HG03520 (cell line): ENCODE measurements around the gene PRDM12.

Experiments
- ATAC-seq: cut with Tn5 transposase; IDR thresholded peaks from one replicate; pipeline ENCODE4 v1.9.1; 2021; ENCODE audit warnings: mild to moderate bottlenecking, moderate library complexity; ENCODE audit not compliant: unreplicated experiment

Gene PRDM12

DNA sequence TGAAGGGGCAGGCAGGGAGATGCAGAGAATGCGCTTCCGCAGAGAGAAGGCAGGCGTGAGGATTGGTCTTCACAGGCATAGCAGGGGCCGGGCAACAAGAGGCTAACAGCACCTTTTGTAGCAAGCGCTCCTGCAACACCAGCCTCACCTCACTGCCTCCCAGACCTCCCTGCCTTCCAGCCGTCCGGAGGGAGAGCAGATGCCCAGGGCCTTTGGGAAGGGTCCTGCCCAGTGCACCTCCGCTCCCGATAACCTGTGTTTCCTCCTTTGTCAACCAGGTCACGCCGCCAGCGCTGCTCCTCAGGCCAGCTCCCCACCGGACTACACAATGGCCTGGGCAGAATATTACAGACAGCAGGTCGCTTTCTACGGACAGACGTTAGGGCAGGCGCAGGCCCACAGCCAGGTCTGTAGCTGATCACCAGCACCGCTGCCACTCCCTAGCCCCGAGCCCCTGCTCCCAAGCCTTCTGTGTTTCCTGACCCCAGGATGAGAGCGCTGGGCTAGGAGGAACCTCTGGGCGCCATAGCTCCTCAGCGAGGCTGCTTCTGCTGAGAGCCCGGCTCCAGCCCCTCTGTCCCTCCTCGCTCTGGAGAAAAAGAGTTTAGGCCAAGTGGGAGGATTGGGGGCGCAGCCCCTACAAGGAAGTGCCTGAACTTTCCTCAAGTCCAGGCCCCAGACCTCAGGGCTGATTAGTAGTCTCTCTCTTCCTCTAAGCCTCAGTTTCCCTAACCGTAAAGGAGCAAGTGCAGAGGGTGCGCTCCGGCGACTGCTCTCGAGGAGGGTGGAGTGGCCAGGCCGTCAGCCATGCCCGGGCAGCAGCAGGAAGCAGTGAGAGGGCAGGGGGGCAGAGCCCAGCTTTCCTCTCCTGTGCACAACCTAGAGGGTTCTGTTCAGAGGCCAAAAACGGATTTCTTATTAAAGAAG is 28.4 kb upstream of the PRDM12 start:
- no peak for ATAC-seq

DNA sequence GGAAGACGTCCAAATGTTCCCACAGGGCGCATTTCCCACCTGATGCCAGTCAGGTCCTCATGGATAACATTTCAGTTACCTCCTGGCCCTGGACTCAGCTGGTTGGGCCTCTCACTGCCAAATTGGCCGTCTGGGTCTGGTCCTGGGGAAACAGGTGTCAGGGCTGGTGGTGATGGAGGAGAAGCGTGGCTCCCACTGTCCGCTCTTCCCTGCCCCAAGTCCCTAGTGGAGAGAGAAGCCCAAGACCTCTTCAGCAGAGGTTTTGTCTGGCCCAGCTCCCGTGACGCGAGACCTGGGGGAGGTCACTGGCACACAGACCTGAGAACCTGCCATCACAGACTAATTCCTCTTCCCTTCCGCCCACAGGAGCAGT is 27.8 kb upstream of the PRDM12 start:
- ATAC-seq: no peak

DNA sequence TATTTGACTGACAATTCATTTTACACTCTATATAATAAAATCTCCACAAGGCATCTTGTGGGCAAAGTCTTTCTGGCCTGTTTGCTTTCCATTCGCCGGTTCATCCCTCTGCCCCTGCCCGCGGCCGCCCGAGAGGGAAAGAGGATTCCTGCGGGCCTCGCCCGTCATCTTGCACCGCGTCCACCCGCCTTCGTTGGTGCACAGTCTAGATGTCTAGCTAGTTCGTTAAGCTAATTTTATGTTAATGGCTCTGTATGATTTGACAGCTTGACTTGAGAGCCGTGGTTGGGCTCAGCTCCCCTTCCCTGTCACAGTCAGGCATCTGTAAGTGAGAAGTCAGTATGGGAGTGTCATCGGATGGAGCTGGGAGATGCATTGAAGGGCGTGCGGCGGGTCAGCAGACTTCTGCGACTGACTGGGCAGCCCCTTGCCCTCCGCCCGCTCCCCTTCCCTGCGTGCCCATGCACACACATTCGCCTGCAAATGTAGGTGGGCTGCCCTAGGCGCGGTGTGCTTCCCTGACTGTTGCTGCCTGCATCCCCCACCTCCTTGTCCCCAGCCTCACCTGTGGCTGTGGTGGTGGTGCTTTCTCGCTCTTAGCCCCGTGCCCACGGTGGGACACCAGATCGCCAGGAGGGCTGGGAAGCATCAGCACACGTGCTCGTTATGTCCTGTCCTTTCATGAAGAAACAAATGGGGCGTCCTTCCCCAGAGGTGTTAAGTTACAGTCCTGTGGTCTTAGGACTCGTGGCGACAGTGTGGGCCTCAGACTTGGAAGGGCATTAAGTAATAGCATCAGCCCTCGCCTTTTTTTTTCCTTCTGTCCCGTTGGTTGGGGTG is 25.9 kb upstream of the PRDM12 start:
- no peak for ATAC-seq

DNA sequence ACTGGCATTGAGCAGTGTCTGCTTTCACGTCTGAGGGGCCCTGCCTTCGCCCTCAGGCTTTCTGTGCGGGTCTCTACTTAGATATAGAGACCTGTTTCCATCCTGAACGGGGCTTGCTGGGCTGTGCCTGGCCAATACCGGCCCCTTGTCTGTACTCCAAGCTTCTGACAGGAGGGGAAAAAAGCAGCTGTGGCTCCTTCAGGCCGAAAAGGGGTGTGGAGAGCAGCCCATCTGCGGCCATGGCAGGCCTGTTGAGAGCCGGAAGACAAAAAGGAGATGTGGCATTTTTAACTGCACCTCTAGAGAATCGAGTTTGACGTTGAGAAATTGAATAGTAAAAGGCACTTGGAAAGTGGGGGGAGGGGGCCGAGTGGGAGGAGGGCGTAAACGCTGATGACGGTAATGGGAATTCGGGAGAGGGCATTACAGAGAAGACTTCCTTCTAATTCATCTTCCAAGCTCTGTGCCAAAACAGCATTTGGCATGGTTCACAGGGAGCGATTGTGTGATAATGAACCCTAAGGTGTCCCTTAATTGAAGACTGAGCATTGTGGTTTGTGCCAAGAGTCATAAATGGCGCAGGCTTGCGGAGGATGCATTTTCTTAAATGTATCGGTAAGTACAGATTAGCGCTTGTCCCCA is 25.1 kb upstream of the PRDM12 start:
- no peak for ATAC-seq

DNA sequence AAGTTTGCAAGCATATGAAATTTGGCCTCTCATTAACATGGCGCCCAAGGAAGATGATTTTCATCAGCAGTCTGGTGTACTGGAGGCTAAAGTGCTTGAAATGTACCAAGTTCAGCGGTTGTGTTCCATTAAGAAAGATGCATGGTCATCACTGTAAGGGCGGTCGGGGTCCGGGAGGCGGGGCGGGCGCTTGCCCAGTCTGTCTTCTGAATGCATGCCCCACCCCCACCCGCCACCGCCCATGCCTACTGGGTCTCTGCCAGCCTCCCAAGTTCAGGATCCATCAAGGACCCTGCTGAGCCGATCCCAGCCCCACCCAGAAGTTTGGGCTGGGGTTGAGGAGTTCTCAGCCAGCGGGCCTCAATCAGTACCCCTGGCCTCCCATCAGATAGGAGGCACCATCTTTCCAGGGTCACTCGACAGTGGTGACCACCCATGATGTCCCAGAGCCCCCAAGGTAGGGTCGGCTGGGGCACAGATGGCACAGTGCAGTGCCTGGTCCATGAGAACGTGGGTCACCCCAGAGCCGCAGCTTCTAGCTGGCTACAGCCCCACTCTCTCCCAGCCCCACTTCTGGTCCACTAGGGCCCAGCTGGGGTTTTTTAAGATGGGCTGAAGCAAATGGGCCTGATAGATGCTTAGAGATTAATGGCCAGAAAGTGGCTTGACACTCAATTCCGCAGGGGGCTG is 24.4 kb upstream of the PRDM12 start:
- ATAC-seq: no peak

DNA sequence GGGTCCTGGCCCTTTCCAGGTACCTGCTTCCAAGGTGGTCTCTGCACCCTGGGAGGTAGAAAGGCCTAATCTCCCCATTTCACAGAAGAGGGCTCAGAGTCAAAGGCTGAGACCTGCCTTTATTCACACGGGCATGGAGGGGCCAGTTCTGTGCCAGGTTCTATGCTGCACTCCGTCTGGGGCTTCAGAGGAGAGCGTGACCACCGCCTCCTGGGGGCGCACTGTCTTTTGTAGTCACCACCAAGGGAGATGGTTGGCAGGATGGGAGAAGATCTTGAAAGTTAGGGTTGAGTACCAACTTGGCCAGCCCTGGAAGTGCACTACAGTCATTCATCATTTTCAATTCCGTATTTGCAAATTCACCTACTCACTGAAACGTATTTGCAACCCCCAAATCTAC is 23.7 kb upstream of the PRDM12 start:
- ATAC-seq: no peak

DNA sequence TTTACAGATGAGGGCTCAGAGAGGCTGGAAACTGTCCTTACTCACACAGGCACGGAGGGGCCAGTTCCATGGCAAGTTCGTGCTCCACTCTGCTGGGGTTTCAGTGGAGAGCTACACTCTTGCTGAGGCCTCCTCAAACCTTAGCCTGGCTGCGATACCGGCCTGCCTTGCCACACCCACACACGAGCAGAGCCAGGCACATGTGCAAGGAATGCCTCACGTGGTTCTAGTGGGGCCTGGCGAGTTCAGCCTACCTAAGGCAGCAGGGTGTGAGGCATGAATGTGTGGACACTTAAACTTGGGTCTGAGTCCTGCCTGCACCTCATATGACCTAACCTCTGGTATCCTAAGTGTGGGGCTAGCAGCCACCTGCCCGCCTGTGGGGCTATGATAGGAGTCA is 21.5 kb upstream of the PRDM12 start:
- ATAC-seq: no peak

DNA sequence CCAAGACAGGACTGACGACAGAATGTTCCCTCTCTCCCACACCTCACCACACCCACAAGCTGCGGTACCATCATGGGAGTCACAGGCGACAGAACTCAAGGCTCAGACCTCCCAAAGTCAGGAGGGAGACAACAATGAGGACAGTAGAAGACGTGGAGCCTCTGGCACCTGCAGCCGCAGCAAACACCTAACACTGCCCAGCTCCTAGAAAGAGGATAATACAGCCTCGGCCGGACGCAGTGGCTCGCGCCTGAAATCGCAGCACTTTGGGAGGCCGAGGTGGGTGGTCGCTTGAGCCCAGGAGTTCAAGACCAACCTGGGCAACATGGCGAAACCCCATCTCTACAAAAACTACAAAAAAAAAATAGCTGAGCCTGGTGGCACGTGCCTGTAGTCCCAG is 13.2 kb upstream of the PRDM12 start:
- no peak for ATAC-seq

DNA sequence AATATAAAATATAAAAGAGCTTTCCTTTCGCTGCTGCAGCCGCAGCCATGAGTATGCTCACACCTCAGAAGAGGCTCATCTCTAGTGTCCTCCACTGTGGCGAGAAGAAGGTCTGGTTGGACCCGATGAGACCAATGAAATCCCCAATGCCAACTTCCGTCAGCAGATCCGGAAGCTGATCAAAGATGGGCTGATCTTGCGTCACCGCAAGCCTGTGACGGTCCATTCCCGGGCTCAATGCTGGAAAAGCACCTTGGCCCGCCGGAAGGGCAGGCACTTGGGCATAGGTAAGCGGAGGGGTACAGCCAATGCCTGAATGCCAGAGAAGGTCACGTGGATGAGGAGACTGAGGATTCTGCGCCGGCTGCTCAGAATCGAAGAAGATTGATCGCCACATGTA is 12.6 kb upstream of the PRDM12 start:
- ATAC-seq: no peak

DNA sequence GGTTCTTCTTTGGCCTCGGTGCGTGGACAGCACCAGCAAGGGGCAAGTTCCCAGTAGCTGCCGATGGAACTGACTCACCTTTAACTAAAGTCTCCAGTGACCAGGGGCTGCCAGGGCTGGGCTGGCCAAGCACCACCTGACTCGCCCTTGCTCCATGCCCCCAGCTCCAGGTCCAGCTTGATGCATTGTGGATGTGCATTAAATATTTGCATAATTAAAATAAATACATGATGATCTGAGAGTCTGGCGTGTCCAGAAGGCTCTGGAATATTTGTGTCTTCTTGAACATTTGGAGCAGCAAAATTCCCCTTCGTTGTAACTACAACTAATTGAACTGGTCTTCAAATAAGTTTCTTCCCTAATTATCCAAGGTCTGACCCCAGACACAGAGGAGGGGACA is 9.5 kb upstream of the PRDM12 start:
- no peak for ATAC-seq

DNA sequence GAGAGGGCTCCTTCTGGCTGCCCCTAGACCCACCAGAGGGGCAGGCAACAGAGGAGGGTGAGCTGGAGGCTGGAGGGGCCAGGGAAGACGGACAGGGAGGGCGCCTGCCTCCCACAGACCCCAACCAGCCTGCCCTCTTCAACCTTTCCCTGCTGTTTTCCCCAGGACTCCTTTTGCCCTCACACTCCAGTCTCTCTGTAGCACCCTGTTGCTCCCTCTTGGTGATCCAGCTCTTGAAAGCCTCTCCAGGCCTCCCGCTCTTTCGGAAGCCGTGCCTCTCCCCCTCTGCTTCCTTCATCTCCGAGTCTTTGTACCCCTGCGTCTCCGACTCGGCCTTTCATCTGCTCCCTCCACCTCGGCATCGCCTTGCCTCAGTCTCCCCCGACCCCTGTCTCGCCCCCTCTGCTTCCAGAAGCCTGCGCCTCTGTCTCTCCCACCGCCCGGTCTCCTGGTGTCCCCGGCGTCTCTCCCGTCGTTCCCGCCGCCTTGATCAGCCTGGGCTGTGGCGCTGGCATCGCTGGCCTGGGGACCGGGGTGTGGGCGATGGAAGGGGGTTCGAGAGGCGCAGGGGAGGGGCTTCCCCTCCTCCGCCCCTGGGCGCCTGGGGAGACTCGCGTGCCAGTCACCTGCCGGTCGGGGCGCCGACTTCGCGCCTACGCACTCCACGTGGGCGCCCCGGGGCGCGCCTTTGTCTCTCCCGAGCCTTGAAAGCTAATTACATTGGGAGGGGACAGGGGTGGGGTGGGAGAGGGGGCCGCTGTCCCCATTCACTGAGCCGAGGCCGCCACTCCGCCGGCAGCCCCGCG is 5.3 kb upstream of the PRDM12 start:
- no peak for ATAC-seq

DNA sequence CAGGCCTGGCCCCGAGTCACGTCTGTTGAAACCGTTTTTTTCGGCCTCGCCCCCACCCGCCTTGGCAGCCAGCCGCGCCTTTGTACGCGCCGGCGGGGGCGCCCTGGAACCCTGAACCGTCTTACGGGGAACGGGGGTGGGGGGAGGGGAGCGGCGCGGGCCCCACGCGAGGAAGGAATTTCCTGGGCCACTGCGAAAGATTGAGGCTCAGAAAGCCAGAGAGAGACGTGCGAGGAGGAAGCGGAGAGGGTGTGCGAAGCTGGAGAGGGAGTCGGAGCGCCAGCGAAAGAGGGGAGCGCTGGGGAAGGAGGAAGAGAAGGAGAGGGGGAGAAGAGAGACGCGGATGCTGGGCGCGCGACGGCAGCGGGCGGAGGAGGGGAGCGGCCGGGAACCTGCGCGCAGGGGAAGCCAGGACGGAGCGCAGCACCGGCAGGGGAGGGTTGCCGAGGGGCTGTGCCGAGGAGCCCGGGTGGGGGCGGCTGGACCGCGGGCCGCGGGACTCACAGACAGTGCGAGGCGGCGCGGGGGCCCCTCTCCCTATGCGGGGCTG is 4.6 kb upstream of the PRDM12 start:
- no peak for ATAC-seq

DNA sequence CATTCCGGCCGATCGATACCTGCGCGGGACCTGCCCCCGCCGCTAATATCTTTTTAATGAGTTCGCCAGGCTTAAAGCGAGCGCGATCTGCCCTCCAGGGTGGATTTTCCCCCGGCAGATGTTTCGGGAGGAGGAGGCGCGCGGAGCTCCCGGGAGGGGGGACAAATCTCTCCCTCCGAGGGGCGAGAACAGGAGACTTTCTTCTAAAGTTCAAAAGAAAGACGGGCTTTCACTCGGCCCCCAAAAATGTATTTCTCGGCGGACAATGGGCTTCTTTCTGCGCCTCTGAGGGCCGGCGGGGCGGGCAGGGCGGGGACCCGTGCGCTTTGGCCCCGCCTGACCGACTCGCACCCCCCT is 4.1 kb upstream of the PRDM12 start:
- ATAC-seq: no peak

DNA sequence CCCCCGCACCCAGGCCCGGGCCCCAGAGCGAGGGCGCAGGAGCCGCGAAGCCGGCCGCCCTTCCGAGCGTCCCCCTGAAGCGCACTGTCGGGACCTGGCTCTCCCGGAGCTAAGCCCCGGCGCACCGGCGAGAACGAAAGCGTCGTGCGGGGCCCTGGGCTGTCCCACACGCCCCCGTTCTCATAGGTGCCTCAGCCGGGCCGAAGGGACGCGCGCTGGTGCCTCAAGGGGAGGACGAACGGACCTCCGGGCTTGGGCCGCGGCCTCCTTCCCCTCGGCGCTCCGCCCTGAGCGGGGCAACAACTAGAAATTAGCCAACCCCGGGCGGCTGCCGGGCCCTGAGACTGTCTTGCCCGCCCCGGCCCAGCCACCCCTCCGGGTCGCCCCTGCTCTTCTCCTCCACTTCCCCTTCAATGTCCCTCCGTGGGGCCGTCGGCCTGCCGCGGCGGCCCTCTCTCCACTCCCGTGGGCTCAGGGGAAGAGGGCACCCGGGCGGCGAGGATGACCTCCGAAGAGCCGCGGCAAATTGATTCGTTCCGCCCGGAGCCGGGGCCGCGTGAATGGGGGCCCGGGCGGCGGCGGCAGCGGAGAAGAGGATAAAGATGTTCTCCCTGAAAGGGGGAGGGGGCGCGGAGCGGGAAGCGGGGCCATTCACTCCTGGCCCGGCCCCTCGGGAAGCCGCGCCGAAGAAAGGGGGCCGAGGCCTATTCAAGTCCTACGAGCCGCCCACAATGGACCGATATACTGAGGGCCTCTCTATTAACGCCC is 3.5 kb upstream of the PRDM12 start:
- ATAC-seq: no peak

DNA sequence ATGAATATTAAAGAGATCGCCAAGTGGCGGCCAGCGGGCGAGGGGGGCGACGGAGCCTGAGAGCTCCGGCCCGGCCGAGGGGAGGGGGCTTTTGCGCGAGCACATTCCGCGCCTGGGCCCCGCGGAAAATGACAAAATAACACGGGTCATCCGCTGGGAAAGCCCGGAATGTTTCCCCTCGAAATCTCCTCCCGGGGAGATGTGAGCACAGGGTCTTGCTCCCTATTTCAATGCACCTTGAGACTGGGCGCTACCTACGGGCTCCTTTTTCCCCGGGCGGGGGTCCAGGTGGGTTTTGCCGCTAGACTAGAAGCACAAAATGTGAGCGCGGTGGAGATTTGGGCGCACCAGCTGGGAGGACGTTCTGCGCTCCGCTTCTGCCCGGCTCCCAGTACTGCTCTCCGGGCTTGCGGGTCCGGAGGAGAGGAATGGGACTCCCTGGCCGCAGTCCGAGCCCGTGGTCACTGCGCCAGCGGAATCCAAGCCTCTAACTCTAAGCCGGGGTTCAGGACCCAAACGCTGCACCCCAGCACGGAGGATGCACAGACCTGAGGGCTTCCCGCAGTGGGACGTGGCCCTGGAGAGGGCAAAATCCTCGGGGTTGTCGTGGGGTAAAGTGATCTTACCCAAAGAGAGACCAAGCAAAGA is 2.8 kb upstream of the PRDM12 start:
- no peak for ATAC-seq

DNA sequence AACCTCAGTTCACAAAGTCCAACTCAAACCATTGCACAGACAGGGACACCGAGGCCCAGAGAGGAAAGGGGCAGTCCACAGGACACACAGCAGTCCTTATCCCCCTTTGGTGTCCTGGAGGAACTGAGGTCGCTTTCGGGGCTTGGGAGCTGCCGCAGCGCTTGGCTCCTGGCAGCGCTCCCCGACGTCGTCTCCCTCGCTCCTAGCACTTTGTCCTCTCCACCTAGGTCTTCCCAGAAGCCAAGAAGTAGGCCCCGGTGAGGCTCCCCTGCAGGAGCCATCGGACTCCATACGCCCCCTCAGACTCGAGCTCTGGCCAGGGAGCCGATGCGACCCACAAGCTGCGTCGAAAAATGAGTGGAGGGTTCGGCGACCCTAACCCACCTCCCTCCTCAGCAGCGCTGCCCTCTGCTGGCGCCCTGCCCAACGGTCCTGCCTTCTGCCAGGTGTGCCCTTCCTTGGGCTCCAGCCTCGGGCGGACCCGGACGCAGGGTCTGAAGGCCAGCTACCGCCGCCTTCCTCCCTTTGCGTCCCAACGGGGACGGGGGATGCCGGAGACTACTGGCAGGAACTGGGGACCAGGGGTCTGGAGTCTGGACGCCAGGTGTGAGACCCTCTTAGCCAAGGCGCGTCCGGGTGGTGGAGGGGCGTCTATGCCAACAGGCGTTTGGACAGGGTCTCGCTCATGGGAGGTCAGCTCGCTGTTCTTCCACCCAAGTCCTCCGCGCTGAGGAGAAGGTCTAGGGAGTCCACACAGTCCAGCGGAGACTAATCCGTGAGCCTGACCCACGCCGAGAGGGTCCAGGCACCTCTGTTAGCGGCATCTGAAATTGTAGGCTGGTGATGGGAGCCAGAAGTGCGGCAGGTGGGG is 2.1 kb upstream of the PRDM12 start:
- ATAC-seq: no peak

DNA sequence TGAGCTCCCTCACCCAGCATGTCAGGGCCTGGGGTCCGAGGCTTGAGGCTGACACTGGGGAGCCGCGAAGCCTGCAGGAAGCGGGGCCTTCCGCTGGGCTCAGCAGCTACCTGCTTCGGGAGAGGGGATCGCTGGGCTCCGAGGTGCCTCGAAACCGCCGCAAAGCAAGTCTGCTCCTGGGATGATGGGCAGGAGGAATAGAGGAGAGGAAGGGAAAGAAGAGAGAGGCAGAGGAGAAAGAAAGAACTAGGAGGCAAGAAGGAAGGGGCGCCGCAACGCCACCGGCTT is 1.5 kb upstream of the PRDM12 start:
- no peak for ATAC-seq
